HCT116 (cell line): ENCODE results near the gene THAP5. TPM values are rescaled to one million over a fixed set of nuclear protein-coding genes. Genes with fewer than 3 reads are reported as not detected.

Experiments used
- ATAC-seq: fragments of 200-7000 bp; cut with Tn5 transposase; 2 replicates; pipeline ENCODE4 v1.9.1; 2020; ENCODE audit warnings: mild to moderate bottlenecking, moderate library complexity
- BruUV-seq: library from RNA; stranded (reverse); fragments of 400-500 nt; replicated peaks from 2 replicates; lab custom pipeline; 2021; lab: Mats Ljungman, UMichigan
- CTCF ChIA-PET: fragments of 300-600 bp; sonication (Branson Sonifier 250); formaldehyde crosslinking; loops from one replicate; lab custom pipeline; 2021; ENCODE audit warnings: antibody characterized with exemption; lab: Charles Lee
- POLR2A ChIA-PET: fragments of 300-600, 350-600 bp; sonication (Branson Sonifier 250); formaldehyde crosslinking; loops from one replicate; lab custom pipeline; 2021; ENCODE audit warnings: antibody characterized with exemption; lab: Charles Lee
- RAD21 ChIA-PET, 2 experiments: fragments of 300-600 bp; sonication (Branson Sonifier 250); formaldehyde crosslinking; loops; one replicate each; lab custom pipeline; 2023; ENCODE audit warnings: low total read pairs in 2 of 2; ENCODE audit not compliant: uncharacterized antibody in 2 of 2, unreplicated experiment in 2 of 2, low non-redundant PET in 1 of 2; lab: Charles Lee
- DNase-seq: peaks from one replicate; pipeline ENCODE4 v3.0.0-alpha.2; 2010; ENCODE audit warnings: low read depth, low spot score
- H2AFZ ChIP-seq: fragments of 200-600 bp; shearing (Covaris generic), sonication (generic); 2 replicates; pipeline ENCODE4 v1.6.1; 2017; ENCODE audit warnings: low read depth, mixed run types, mixed read lengths, antibody characterized with exemption, low read length; ENCODE audit not compliant: poor library complexity, severe bottlenecking
- H3K27ac ChIP-seq: 2 replicates; pipeline ENCODE4 v1.5.1; 2012; ENCODE audit warnings: low read depth, low read length
- H3K27me3 ChIP-seq: fragments of 200-600 bp; sonication (generic); 2 replicates; pipeline ENCODE4 v1.6.1; 2016; ENCODE audit warnings: mixed run types, low read length, mixed read lengths; ENCODE audit not compliant: insufficient read depth
- H3K36me3 ChIP-seq, 2 experiments: fragments of 200-500 bp in 1 of 2; fragments of 200-600 bp in 1 of 2; sonication (Bioruptor generic) in 1 of 2; sonication (generic) in 1 of 2; 2 replicates each; pipeline versions ENCODE4 v1.5.1 to v1.6.1; 2014 to 2016; ENCODE audit warnings: low read length in 2 of 2, inconsistent platforms in 1 of 2, mixed read lengths in 1 of 2, mixed run types in 1 of 2; ENCODE audit not compliant: insufficient read depth in 2 of 2, control insufficient read depth in 1 of 2
- H3K4me1 ChIP-seq, 2 experiments: fragments of 200-600 bp in 1 of 2; sonication (generic) in 1 of 2; 2 replicates each; pipeline versions ENCODE4 v1.5.1 to v1.6.1; 2012 to 2017; ENCODE audit warnings: low read length in 2 of 2, inconsistent platforms in 1 of 2, mild to moderate bottlenecking in 1 of 2, mixed read lengths in 1 of 2, mixed run types in 1 of 2, moderate library complexity in 1 of 2; ENCODE audit not compliant: insufficient read depth in 2 of 2, control insufficient read depth in 1 of 2
- H3K4me2 ChIP-seq: fragments of 200-600 bp; sonication (generic); 2 replicates; pipeline ENCODE4 v1.6.1; 2017; ENCODE audit warnings: mixed run types, low read length, mixed read lengths
- H3K4me3 ChIP-seq, 2 experiments: fragments of 200-600 bp in 1 of 2; sonication (generic) in 1 of 2; replicated peaks in 1 of 2; 2 replicates each; pipeline ENCODE4 v1.5.1; 2011 to 2016; ENCODE audit warnings: low read length in 2 of 2, control low read depth in 1 of 2, low read depth in 1 of 2, mild to moderate bottlenecking in 1 of 2, mixed read lengths in 1 of 2, mixed run types in 1 of 2
- H3K79me2 ChIP-seq: fragments of 200-600 bp; sonication (generic); 2 replicates; pipeline ENCODE4 v1.6.1; 2017; ENCODE audit warnings: mild to moderate bottlenecking, mixed run types, low read length, moderate library complexity, mixed read lengths; ENCODE audit not compliant: insufficient read depth
- H3K9ac ChIP-seq: fragments of 200-600 bp; sonication (generic); 2 replicates; pipeline ENCODE4 v1.6.1; 2016; ENCODE audit warnings: low read length, mixed read lengths
- H3K9me2 ChIP-seq: fragments of 200-600 bp; sonication (generic), shearing (Covaris generic); 2 replicates; pipeline ENCODE4 v1.6.1; 2017; ENCODE audit warnings: mixed run types, mild to moderate bottlenecking, moderate library complexity; ENCODE audit not compliant: insufficient read depth
- H3K9me3 ChIP-seq, 2 experiments: fragments of 200-500 bp in 1 of 2; fragments of 200-600 bp in 1 of 2; sonication (Bioruptor generic) in 1 of 2; sonication (generic) in 1 of 2; 2 replicates each; pipeline ENCODE4 v1.6.1; 2014 to 2017; ENCODE audit warnings: low read length in 2 of 2, mixed read lengths in 2 of 2, inconsistent platforms in 1 of 2, low read depth in 1 of 2, mild to moderate bottlenecking in 1 of 2, mixed run types in 1 of 2, moderate library complexity in 1 of 2; ENCODE audit not compliant: control insufficient read depth in 1 of 2, insufficient read depth in 1 of 2
- H4K20me1 ChIP-seq: fragments of 200-600 bp; sonication (generic), shearing (Covaris generic); 2 replicates; pipeline ENCODE4 v1.6.1; 2017; ENCODE audit warnings: mixed run types, mild to moderate bottlenecking, moderate library complexity; ENCODE audit not compliant: insufficient read depth
- CBX3 ChIP-seq: IDR thresholded peaks from 2 replicates; pipeline ENCODE4 v1.6.1; 2012; ENCODE audit warnings: low read depth
- CEBPB ChIP-seq: IDR thresholded peaks from 2 replicates; pipeline ENCODE4 v1.6.1; 2012; ENCODE audit warnings: low read depth
- EGR1 ChIP-seq: IDR thresholded peaks from 2 replicates; pipeline ENCODE4 v1.6.1; 2012; ENCODE audit warnings: low read depth
- ELF1 ChIP-seq: IDR thresholded peaks from 2 replicates; pipeline ENCODE4 v1.6.1; 2012; ENCODE audit warnings: low read depth, borderline replicate concordance
- EZH2phosphoT487 ChIP-seq: fragments of 200-600 bp; IDR thresholded peaks from 2 replicates; pipeline ENCODE4 v1.6.1; 2018; ENCODE audit warnings: antibody characterized with exemption, borderline replicate concordance
- FOSL1 ChIP-seq: IDR thresholded peaks from 2 replicates; pipeline ENCODE4 v1.6.1; 2012; ENCODE audit warnings: low read depth
- JUND ChIP-seq: IDR thresholded peaks from 2 replicates; pipeline ENCODE4 v1.6.1; 2012
- POLR2A ChIP-seq: IDR thresholded peaks from 2 replicates; pipeline ENCODE4 v1.7.0; 2011; ENCODE audit warnings: borderline replicate concordance; ENCODE audit not compliant: insufficient read depth, insufficient read length; ENCODE audit errors: extremely low read depth
- RAD21 ChIP-seq: IDR thresholded peaks from 2 replicates; pipeline ENCODE4 v1.6.1; 2012; ENCODE audit warnings: low read depth, mild to moderate bottlenecking
- SP1 ChIP-seq: IDR thresholded peaks from 2 replicates; pipeline ENCODE4 v1.6.1; 2012; ENCODE audit warnings: low read depth
- YY1 ChIP-seq: IDR thresholded peaks from 2 replicates; pipeline ENCODE4 v1.6.1; 2011; ENCODE audit warnings: low read length, low read depth, moderate library complexity, mild to moderate bottlenecking; ENCODE audit not compliant: insufficient replicate concordance; ENCODE audit errors: extremely low read depth
- ZBTB33 ChIP-seq: IDR thresholded peaks from 2 replicates; pipeline ENCODE4 v1.6.1; 2011; ENCODE audit warnings: mild to moderate bottlenecking, low read length, moderate library complexity; ENCODE audit not compliant: insufficient replicate concordance; ENCODE audit errors: extremely low read depth
- ZNF274 ChIP-seq: fragments of 200-500 bp; sonication (Bioruptor generic); IDR thresholded peaks from 2 replicates; pipeline ENCODE4 v1.6.1; 2014; ENCODE audit warnings: mild to moderate bottlenecking, low read depth, low read length, inconsistent platforms
- intact Hi-C: fragments of 100-400 bp; cut with micrococcal nuclease; formaldehyde crosslinking; loops from 2 replicates; pipeline ENCODE4 v1.10.0; 2022
- total RNA-seq: library from RNA; stranded (reverse); gene quantifications from one replicate; pipeline ENCODE4 v1.2.1, GENCODE V29; 2021; ENCODE audit not compliant: unreplicated experiment
- TF ChIP-seq, protein P1 (sequence below): IDR thresholded peaks from 2 replicates; pipeline ENCODE4 v1.6.1; 2012
- TF ChIP-seq, protein P2 (sequence below): IDR thresholded peaks from 2 replicates; pipeline ENCODE4 v1.6.1; 2012; ENCODE audit warnings: low read depth

The THAP5 gene
- total RNA-seq, 1 experiment from 2014 or later, result 29.3 TPM

- no peaks in the 10 kb centered on the region for H3K9me2 ChIP-seq
- H3K4me2 ChIP-seq, result no peak overlapping the region
- no peaks in the 10 kb centered on the region for H3K79me2 ChIP-seq
- H4K20me1 ChIP-seq, result no peaks in the 10 kb centered on the region
- DNase-seq (no peak), ATAC-seq (no peak)
- ChIA-PET RAD21 (no interaction called here), POLR2A (no interaction called here), CTCF (no interaction called here)
- no peaks in the 10 kb centered on the region for H3K27me3 ChIP-seq
- no peaks in the 10 kb centered on the region; a peak in 1 of 4 replicates for H3K9me3 ChIP-seq
- TF ChIP-seq RAD21, result no peak
- TF ChIP-seq EZH2phosphoT487, result no peak
- no peak for TF ChIP-seq JUND
- no peak for TF ChIP-seq ZNF274
- no peak for TF ChIP-seq YY1
- no peak for TF ChIP-seq SP1
- TF ChIP-seq, protein P1, sequence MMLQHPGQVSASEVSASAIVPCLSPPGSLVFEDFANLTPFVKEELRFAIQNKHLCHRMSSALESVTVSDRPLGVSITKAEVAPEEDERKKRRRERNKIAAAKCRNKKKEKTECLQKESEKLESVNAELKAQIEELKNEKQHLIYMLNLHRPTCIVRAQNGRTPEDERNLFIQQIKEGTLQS, result no peak
- TF ChIP-seq ZBTB33, result no peak
- no peak for TF ChIP-seq ELF1
- TF ChIP-seq FOSL1, result no peak
- no peak for TF ChIP-seq CEBPB
- TF ChIP-seq, protein P2, sequence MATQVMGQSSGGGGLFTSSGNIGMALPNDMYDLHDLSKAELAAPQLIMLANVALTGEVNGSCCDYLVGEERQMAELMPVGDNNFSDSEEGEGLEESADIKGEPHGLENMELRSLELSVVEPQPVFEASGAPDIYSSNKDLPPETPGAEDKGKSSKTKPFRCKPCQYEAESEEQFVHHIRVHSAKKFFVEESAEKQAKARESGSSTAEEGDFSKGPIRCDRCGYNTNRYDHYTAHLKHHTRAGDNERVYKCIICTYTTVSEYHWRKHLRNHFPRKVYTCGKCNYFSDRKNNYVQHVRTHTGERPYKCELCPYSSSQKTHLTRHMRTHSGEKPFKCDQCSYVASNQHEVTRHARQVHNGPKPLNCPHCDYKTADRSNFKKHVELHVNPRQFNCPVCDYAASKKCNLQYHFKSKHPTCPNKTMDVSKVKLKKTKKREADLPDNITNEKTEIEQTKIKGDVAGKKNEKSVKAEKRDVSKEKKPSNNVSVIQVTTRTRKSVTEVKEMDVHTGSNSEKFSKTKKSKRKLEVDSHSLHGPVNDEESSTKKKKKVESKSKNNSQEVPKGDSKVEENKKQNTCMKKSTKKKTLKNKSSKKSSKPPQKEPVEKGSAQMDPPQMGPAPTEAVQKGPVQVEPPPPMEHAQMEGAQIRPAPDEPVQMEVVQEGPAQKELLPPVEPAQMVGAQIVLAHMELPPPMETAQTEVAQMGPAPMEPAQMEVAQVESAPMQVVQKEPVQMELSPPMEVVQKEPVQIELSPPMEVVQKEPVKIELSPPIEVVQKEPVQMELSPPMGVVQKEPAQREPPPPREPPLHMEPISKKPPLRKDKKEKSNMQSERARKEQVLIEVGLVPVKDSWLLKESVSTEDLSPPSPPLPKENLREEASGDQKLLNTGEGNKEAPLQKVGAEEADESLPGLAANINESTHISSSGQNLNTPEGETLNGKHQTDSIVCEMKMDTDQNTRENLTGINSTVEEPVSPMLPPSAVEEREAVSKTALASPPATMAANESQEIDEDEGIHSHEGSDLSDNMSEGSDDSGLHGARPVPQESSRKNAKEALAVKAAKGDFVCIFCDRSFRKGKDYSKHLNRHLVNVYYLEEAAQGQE, result no peak
- no peak for TF ChIP-seq POLR2A
- no peak for TF ChIP-seq CBX3
- TF ChIP-seq EGR1, result no peak
- H3K36me3 ChIP-seq, result no peaks in the 10 kb centered on the region
- H3K4me1 ChIP-seq, result no peaks in the 10 kb centered on the region
- H2AFZ ChIP-seq, result no peak overlapping the region
- H3K9ac ChIP-seq, result no peak overlapping the region
- no TSS peak for BruUV-seq
- intact Hi-C loops, result no loop called here
- no peak overlapping the region for H3K4me3 ChIP-seq
- H3K27ac ChIP-seq, result no peak overlapping the region
Measured at GRCh38 chr7:108559253-108559652, 10.3 kb downstream of the THAP5 start.
